ENCODE measurements around the gene ARL15. TPM values are rescaled to one million over a fixed set of nuclear protein-coding genes. Genes with fewer than 3 reads are reported as not detected.

The ARL15 gene
- total and polyA plus RNA-seq, 2 of the 4 experiments (the other 2 are of a cell fraction): 7.3 to 19.2 TPM

DNA sequence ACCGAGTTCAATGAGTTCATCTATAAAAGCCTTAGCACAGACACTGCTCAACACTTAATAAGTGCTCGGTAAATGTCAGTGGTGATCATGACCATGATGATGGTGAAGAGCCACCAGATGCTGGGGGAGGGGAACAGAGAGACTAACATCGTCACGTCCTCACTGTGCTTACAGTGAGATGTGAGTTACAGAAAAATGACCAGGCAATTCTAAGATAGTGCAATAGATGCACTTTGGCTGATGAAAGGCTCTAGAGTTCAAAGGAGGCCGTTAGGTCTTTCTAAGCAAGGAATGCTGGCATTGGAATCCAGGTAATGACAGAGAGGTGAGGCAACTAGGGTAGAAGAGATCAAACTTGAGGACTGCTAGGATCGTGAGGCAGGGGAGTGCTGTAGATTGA, 36.7 kb downstream of the ARL15 start:
- no peak overlapping the region for H3K4me3 ChIP-seq (ENCODE audit: insufficient read depth, low read depth, low read length)
- no peak overlapping the region for H2BK5ac ChIP-seq (ENCODE audit: low read depth, low read length, poor library complexity, severe bottlenecking)
- no peaks in the 10 kb centered on the region for H3K9me3 ChIP-seq (ENCODE audit: control insufficient read depth, insufficient read depth, low read length)
- H2BK120ac ChIP-seq (ENCODE audit: low read depth, low read length): no peak overlapping the region
- H3K4me2 ChIP-seq (ENCODE audit: low read depth, low read length): no peak overlapping the region
- no peak overlapping the region for H3K18ac ChIP-seq (ENCODE audit: low read depth, low read length)
- H3K79me1 ChIP-seq (ENCODE audit: low read depth in 1 of 2, low read length in 2 of 2): peaks cover 0 to 13% of the 10 kb centered on the region in 2 experiments; a peak in 1 of 4 replicates
- H3K9me1 ChIP-seq (ENCODE audit: insufficient read depth, low read length): peaks cover 7% of the 10 kb centered on the region; the same call in 1 of the 2 replicates
- no peak overlapping the region for H4K5ac ChIP-seq (ENCODE audit: low read depth, low read length)
- H3K36me3 ChIP-seq (ENCODE audit: control insufficient read depth, insufficient read depth, low read length): no peaks in the 10 kb centered on the region
- in situ Hi-C loops (cut with MboI; ENCODE audit: low sequenced_read_pairs) (no loop called here), dilution Hi-C loops (cut with HindIII; ENCODE audit: low sequenced_read_pairs, unreplicated experiment) (no loop called here), intact Hi-C loops (cut with micrococcal nuclease) (no loop called here)
- ChIA-PET POLR2A (ENCODE audit: unreplicated experiment) (no interaction called here), CTCF (no interaction called here)
- DNase-seq (no peak), ATAC-seq (ENCODE audit: low read depth) (no peak)
- no peaks in the 10 kb centered on the region for H3K27me3 ChIP-seq (ENCODE audit: control insufficient read depth, insufficient read depth, low read length)
- no peak overlapping the region for H2BK15ac ChIP-seq (ENCODE audit: low read depth, low read length)
- H3K9ac ChIP-seq (ENCODE audit: low read depth, low read length): no peak overlapping the region
- no TSS peak for BruUV-seq (replicated peaks)
- no peak overlapping the region for H3K4ac ChIP-seq (ENCODE audit: low read depth, low read length)
- H3K4me1 ChIP-seq (ENCODE audit: control insufficient read depth, insufficient read depth, low read length): no peaks in the 10 kb centered on the region
- no peak overlapping the region for H4K91ac ChIP-seq (ENCODE audit: insufficient read depth, low read depth, low read length)
- no peak overlapping the region for H4K8ac ChIP-seq (ENCODE audit: low read depth in 2 of 2, low read length in 2 of 2)
- no peak overlapping the region for H3K14ac ChIP-seq (replicated peaks; ENCODE audit: low read depth, low read length)
- H4K20me1 ChIP-seq (ENCODE audit: insufficient read depth, low read length): no peaks in the 10 kb centered on the region
- no peak overlapping the region for H2AK9ac ChIP-seq (replicated peaks; ENCODE audit: low read depth, low read length, poor library complexity)
- WGBS, 2 experiments (ENCODE audit: extremely low coverage in 2 of 2, insufficient read length in 1 of 2): 92% methylated on average over 3 of the region's 6 CpGs; no CpG with 5 or more reads in 1 of the 2 experiments
- H3K23ac ChIP-seq (ENCODE audit: low read depth, low read length): no peak overlapping the region
- no peak overlapping the region for H2AFZ ChIP-seq (replicated peaks; ENCODE audit: low read length, poor library complexity)
- TF ChIP-seq MAZ (IDR thresholded peaks at IDR 0.05; ENCODE audit: borderline replicate concordance, low read depth, low read length) (no peak), MAFK (IDR thresholded peaks at IDR 0.05; ENCODE audit: low read depth, low read length) (no peak), BHLHE40 (IDR thresholded peaks at IDR 0.05; ENCODE audit: low read depth, low read length) (no peak), NFE2L2 (IDR thresholded peaks at IDR 0.05; ENCODE audit: low read depth, low read length) (no peak), RCOR1 (IDR thresholded peaks at IDR 0.05; ENCODE audit: insufficient replicate concordance, low read length) (no peak), SMC3 (IDR thresholded peaks at IDR 0.05; ENCODE audit: low read depth, low read length) (no peak), RAD21 (IDR thresholded peaks at IDR 0.05; ENCODE audit: low read length) (no peak), MXI1 (IDR thresholded peaks at IDR 0.05; ENCODE audit: borderline replicate concordance, low read depth, low read length) (no peak), CEBPB (IDR thresholded peaks at IDR 0.05; ENCODE audit: low read depth, low read length) (no peak), POLR2A (IDR thresholded peaks at IDR 0.05; ENCODE audit: low read depth, low read length) (no peak), FOS (IDR thresholded peaks at IDR 0.05; ENCODE audit: low read depth, low read length) (no peak), RFX5 (IDR thresholded peaks at IDR 0.05; ENCODE audit: low read depth, low read length) (no peak), CHD1 (IDR thresholded peaks at IDR 0.05; ENCODE audit: low read depth, low read length) (no peak)
- TF ChIP-seq, protein P1, sequence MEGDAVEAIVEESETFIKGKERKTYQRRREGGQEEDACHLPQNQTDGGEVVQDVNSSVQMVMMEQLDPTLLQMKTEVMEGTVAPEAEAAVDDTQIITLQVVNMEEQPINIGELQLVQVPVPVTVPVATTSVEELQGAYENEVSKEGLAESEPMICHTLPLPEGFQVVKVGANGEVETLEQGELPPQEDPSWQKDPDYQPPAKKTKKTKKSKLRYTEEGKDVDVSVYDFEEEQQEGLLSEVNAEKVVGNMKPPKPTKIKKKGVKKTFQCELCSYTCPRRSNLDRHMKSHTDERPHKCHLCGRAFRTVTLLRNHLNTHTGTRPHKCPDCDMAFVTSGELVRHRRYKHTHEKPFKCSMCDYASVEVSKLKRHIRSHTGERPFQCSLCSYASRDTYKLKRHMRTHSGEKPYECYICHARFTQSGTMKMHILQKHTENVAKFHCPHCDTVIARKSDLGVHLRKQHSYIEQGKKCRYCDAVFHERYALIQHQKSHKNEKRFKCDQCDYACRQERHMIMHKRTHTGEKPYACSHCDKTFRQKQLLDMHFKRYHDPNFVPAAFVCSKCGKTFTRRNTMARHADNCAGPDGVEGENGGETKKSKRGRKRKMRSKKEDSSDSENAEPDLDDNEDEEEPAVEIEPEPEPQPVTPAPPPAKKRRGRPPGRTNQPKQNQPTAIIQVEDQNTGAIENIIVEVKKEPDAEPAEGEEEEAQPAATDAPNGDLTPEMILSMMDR (conservative IDR thresholded peaks at IDR 0.05; ENCODE audit: low read depth, low read length): no peak
- TF ChIP-seq, protein P2, sequence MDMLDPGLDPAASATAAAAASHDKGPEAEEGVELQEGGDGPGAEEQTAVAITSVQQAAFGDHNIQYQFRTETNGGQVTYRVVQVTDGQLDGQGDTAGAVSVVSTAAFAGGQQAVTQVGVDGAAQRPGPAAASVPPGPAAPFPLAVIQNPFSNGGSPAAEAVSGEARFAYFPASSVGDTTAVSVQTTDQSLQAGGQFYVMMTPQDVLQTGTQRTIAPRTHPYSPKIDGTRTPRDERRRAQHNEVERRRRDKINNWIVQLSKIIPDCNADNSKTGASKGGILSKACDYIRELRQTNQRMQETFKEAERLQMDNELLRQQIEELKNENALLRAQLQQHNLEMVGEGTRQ (IDR thresholded peaks at IDR 0.05; ENCODE audit: low read depth, low read length): no peak
- TF ChIP-seq, protein P3, sequence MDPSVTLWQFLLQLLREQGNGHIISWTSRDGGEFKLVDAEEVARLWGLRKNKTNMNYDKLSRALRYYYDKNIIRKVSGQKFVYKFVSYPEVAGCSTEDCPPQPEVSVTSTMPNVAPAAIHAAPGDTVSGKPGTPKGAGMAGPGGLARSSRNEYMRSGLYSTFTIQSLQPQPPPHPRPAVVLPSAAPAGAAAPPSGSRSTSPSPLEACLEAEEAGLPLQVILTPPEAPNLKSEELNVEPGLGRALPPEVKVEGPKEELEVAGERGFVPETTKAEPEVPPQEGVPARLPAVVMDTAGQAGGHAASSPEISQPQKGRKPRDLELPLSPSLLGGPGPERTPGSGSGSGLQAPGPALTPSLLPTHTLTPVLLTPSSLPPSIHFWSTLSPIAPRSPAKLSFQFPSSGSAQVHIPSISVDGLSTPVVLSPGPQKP (IDR thresholded peaks at IDR 0.05; ENCODE audit: borderline replicate concordance, low read depth, low read length): no peak
- no peak overlapping the region for H2AK5ac ChIP-seq (ENCODE audit: low read depth, low read length)
- no peak overlapping the region for H2BK20ac ChIP-seq (ENCODE audit: low read depth, low read length)
- H3K56ac ChIP-seq (ENCODE audit: extremely low read depth, insufficient read depth, low read length): no peak overlapping the region
- no peak overlapping the region for H3K27ac ChIP-seq (ENCODE audit: insufficient read depth, low read length)
